Heart left ventricle (tissue), 13 donors: Measurements from ENCODE around the gene VDR.

ENCODE experiments used
- POLR2A ChIP-seq, 2 donors: fragments of 450-650 bp; IDR thresholded peaks; one replicate each; pipeline ENCODE4 v1.6.1; 2017; ENCODE audit warnings: antibody characterized with exemption in 2 of 2, mild to moderate bottlenecking in 2 of 2, moderate library complexity in 2 of 2
- TF ChIP-seq, protein P1 (sequence below), 12 donors: fragments of 200-600 bp; sonication (generic) in 4 of 12; IDR thresholded peaks; one replicate each; pipeline versions ENCODE4 v1.5.0 to v1.8.0; 2018 to 2022; ENCODE audit warnings: antibody characterized with exemption in 12 of 12, mild to moderate bottlenecking in 5 of 12
- donor health status: ischemic (EF 13 %, LVEDD 7.1; RV severe dilation, severe dysfunction).
- donor health status: DM: no; HTN: yes; CAD: no.
- donor health status: DM: no; HTN: no; CAD: no.
- donor health status: ischemic (EF 25% LVEDD 6.9; RV normal size, moderate dysfunction).
- donor health status: ischemic (EF 25% LVEDD 5.7; RV mildly dilated, moderate dysfunction).
- donor health status: ischemic (EF 35%, LVEDD 5.7; RV mildly dilated, moderate dysfunction).
- donor health status: nonischemic (EF 11% LVEDD 7.7; RV severe dilation, severe dysfunction).
- donor health status: DM: yes; HTN: yes; CAD: no.
- donor health status: PGD.
- donor health status: ischemic (EF 29% LVEDD 5.4; RV normal size, mild dysfunction).
- donor health status: nonischemic (EF 23%, LVEDD 6.1; RV moderate dilation, normal function).

DNA sequence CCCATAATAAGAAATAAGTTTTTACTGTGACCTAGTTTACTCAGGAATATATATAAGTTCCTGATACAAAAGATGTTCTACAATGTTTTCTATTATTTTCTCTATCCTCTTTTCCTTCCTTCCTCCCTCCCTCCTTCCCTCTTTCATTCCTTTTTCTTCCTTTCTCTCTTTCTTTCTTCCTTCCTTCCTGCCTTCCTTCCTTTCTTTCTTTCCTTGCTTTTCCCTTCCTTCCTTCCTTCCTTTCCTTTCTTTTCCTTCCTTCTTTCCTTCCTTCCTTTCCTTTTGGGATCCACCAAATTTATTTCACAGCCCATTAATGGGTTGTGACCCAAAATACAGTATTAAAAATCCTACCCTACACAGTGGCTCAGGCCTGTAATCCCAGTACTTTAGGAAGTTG, 3.9 kb upstream of the VDR start:
- TF ChIP-seq, protein P1, sequence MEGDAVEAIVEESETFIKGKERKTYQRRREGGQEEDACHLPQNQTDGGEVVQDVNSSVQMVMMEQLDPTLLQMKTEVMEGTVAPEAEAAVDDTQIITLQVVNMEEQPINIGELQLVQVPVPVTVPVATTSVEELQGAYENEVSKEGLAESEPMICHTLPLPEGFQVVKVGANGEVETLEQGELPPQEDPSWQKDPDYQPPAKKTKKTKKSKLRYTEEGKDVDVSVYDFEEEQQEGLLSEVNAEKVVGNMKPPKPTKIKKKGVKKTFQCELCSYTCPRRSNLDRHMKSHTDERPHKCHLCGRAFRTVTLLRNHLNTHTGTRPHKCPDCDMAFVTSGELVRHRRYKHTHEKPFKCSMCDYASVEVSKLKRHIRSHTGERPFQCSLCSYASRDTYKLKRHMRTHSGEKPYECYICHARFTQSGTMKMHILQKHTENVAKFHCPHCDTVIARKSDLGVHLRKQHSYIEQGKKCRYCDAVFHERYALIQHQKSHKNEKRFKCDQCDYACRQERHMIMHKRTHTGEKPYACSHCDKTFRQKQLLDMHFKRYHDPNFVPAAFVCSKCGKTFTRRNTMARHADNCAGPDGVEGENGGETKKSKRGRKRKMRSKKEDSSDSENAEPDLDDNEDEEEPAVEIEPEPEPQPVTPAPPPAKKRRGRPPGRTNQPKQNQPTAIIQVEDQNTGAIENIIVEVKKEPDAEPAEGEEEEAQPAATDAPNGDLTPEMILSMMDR (IDR thresholded peaks at IDR 0.05): no peak
- TF ChIP-seq POLR2A (IDR thresholded peaks at IDR 0.05): no peak
